ENCODE results near the gene CDH4.
"Not testable (repeated sequence)": the region's sequence is repeated elsewhere in the genome, so short reads cannot be mapped to it uniquely, and the experiment has no call there.

Gene CDH4

DNA sequence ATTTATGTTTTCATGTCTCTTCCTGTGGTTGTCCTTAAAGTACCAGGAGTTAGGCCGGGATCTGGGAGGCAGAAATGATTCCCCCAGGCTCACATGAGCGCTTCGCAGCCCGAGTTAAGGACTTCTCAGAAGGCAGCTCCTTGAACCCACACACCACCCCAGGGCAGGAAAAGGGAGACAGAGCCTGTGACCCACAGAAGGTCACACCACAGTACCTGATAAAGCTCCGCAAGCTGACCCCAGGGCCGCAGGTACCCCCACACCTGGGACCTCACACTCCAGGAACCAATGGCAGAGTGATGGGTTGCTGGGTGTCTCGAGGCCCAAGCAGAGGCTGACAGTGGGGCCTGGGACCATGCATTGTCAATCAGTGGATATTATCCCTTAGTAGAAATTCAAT, 207.6 kb downstream of the CDH4 start:
- no peak for DNase-seq (ENCODE audit: low read depth)

DNA sequence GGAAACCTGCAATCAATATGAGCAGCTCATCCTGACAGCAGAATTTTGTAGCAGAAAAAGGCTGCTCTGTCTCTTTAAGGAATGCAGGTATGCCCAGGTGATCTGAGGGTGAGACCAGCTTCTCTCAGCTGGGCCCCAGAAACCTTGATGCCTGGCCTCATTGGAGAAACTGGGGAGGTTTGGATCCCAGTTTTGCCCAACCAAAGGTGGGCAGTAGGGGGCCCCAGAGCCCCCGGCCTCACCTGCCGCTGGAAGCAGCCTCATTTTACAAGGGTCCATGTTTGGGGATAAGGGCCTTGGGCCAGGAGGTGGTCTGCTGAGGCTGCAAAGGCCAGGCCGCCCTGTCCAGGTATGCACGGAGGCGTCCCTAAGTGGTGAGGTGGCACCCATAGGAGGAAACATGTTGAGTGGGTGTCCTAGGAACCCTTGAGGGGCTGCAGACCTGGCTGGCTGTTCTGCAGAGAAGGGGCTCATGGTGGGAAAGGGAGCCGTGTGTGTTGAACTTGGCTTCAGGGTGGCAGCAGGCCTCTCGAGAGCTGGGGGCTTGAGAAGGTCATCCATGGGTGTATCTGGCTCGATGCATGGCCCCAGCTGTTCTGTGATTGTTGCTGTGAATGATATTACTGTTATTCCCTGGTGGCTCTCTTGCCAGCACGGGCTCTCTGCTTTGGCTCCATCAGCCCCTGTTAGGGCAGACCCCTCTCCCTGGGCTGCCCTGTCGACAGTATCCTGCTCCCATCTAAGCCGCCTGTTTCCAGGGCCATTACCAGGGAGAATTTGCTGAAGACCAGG, 208.4 kb downstream of the CDH4 start:
- DNase-seq (ENCODE audit: low read depth) = no peak

DNA sequence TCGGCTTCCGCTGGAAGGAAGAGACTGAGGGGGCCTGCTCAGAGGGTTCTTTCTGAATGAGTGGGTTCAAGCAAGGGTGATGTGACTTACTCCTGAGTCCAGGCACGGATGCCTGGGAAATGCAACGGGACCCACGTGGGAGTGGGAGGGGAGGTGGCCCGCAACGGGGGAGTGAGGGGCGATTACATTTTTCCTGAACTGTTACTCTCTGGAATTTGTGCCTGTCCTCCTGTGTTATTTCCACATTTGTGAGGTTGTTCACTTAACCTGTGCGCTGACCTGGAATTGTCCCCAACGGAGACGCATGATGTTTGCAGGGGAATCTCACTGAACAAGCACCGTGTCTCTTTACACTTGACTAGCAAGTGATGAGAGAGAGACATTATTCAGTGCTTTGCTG, 209.4 kb downstream of the CDH4 start:
- no peak for DNase-seq (ENCODE audit: low read depth)

DNA sequence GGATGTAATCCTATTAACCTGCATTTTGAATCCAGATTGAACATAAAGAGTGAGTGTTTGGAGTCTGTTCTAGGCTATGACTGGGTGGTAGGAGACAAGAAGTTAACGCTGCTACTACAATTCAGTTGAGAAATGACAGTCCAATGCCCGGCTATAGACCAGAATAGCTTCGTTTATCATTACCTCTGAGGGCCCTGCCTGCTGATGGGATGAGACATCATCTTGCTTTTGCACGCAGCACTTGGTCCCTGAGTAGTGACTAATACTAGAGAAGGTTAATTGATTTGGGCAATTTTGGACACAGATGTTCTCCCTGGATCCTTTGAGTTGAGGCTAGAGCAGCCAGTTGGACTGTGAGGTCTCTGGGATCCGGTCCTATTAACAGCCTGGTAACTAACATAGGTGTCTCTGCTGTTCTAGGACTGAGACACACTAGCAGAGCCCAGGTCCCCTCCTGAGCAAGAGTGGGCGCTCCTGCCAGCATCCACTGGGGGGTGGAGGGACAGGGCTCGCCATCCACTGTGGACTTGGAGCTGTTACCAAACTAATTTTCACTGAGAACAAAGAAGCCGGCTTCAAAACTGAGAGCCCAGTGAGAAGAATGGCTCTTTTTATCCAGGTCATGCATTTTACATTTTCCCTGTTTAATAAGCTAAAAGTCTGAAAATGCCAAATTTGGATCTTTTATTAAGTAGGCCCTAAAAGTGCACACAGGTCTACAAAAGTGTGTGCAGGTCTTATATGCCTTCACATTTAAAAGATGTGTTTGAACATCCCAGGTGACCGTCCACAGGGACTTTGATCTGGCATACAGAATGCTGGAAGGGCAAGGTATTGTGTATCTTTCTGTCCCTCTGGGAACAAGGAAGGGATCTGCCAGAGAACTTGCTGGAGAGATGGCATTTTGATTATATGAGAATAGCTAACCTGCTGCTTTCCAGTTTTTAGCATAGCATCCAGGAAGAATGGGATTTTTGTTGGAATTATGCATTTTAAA, 212.5 kb downstream of the CDH4 start:
- no peak for DNase-seq (ENCODE audit: low read depth)

DNA sequence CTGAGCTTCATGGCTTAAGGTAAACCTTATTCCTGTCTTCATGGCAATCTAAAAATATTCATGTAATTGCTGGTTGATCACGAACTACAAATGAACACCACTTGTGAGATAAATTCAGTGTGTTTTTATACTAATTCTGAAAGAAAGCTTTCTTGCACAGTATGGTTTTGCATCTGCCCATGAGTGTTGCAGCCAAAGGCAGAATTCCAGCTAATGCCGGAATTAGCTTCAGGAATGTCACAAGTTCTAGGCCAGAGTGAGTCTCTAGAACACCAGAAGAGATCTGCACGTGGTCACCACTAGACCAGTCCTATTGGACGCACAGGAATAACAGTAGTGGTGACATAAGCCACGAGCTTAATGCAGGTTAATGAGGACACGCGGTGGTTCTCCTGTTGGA, 223.7 kb downstream of the CDH4 start:
- no peak for DNase-seq (ENCODE audit: low read depth)

DNA sequence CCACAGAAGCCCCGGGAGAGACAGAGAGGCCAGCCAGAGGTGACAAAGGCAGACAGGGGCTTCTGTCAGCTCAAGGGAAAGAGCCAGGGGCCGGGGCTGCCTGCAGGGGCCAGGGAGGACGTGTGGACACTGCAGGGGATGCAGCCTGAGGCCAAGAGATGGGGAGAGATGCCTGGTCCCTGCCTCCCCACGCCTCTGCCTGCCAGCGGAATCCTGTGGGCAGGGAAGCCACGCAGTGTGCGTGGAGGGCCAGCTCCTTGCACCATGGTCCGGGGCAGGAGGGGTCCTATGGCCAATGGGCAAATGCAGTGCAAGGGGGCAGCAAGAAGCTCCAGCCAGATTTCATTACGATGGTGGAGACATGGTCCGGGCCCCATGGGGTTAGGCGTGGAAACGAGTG, 224.9 kb downstream of the CDH4 start:
- no peak for DNase-seq (ENCODE audit: low read depth)

DNA sequence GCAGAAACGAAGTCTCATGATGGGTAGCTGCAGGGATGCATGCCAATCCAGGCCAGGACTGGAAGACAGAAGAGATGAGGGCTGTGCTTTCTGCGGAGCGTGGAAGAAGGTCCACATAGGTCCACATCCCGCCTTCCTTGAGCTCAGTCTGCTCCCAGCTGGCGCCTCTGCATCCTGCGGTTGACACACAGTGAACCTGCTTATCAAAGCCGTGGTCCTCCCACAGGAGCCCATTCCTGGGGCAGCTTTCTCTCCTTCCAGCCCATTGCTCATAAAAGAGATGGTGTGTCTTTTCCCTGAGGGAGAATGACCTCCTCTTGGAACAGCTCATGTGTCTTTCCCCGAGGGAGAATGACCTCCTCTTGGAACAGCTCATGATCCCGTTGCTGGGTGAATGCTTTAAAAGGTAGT, 225.4 kb downstream of the CDH4 start:
- no peak for DNase-seq (ENCODE audit: low read depth)

DNA sequence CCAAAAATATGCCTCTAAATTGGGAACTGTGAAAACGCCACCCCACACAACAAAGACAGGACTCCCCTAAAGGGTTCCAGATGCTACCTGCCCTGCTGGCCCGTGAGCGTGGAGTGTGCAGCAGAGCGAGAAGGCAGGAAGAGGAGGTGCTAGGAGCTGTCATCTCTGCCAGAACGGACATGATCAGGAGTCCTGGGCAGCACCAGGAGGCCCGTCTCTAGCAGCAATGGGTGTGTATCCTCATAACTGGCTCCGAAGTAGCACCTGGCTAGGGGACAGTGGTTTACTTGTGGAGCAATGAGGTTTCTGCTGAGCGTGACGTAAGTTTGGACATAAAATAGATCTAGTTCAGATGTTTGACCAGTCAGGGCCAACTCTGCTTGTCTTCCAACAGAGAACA, 226.0 kb downstream of the CDH4 start:
- DNase-seq (ENCODE audit: low read depth) = no peak

DNA sequence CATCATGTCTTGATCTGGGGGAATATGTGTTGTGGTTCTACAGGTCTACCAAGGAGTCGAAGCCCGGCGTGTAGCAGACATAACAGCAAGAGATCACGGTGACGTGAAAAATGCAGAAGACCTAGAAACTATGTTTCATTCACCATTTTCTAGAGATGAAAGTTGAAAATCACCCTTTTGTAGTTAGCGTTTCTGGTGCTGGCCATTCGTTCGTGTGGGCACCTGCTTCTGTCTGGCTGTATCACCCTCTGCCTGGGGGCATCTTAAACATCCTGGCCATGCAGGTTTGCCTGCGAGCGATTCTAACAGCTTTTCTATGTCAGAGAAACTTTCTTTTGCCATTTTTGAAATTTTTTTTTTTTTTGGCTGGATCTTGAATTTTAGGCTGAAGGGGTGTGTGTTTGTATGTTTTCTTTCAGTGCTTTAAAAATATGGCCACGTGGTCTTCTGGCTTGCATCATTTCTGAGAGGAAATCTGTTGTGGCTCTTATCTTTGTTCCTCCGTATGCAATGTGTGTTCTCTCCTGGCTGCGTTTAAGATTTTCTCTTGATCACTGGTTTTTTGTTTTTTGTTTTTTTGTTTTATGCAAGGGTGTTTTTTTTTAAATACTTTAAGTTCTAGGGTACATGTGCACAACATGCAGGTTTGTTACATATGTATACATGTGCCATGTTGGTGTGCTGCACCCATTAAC, 226.7 kb downstream of the CDH4 start:
- no peak for DNase-seq (ENCODE audit: low read depth)

DNA sequence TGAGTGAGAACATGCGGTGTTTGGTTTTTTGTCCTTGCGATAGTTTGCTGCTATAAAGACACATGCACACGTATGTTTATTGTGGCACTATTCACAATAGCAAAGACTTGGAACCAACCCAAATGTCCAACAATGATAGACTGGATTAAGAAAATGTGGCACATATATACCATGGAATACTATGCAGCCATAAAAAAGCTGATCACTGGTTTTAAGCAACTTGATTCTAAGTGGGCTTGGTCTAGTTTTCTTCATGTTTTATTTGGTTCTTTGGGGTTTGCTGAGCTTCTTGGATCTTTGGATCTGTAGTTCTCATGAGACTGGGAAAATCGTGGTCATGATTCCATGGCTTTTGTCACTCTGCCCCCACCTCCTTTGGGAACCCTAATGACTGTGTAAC, 227.4 kb downstream of the CDH4 start:
- not testable (repeated sequence) for DNase-seq (ENCODE audit: low read depth)

DNA sequence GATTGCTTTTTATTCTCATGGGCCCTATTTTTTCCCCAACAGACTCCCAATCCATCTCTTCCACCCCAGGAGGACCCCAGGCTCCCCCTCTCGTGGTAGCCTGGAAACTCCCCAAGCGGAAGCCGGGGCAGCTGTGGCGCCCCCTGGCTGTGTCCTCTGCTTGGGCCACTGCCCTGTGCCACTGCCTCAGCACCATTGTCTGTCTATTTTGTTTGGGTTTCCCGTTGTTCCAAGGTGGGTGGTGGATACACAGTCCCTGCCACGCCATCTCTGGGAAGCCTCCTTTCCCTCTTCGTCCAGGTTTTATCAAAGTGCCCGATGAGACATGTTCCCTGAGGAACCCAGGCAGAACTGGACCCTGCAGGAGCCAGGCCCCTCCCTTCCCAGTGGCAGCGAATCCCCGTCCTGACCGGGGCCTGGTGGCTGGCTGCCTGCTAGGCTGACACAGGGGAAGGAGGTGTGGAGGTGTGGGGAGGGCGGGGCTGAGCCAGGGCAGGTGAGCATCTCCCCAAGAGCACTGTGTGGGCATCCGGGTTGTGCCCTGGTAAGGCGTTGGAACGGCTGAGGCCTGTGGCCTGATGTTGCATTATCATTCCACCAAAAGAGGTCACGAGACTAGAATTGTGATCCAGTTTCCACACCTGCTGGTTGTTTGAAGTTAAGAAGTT, 228.2 kb downstream of the CDH4 start:
- DNase-seq (ENCODE audit: low read depth) = no peak

DNA sequence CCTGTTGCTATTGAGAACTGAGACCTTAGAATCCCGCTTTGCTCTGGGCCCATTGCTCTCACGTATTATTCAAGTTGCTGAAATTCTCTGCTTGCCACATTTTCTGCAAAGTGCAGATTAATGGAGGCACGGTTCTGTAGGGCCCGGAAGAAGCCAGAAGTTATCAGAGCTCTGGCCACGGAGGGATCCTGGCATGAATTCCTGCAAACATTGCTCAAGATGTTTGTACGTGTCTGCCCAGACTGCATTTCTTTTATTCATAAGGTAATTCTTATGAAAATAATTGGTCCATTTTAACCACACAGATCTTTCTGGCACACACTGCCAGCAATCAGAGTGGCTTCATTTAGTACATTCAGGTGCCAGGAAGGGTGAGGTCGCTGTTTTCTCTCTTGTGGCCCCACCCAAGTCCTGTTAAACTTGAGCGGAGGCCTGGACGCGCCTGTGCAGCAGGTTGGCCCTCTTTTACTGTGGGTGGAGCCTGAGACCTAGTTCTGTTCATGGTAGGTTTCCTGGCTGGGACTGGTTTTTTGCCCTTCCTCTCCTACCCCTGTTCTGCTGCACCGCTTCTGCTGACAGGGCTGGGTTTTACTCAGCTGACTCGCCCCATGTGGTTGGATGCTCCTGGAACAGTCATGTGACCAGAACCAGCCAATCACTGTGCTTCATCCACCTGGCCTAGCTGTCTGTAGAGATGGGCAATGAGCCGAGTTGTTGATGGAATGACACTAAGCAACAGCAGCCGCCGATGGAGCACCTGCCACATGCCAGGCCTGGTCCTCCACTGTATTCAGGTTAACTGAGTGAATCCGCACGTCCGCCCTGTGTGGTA, 230.2 kb downstream of the CDH4 start:
- no peak for DNase-seq (ENCODE audit: low read depth)

DNA sequence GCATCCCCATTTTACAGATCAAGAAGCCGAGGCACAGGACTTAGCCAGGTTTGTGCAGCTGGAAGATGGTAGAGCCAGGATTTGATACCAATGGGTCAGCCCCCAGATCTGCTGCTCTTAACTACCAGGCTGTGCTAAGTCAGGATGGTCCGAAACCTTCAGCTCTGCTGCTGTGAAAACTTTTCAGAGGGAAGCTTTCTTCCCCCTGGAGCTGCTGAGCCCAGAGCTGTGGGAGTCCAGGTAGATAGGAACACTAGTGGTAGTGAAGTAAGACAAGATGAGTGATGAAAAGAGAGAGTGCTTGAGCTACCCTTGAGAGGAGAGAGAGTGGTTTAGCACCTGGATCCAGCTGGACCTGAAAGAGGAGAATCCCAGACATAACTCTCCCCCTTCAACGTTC, 230.8 kb downstream of the CDH4 start:
- DNase-seq (ENCODE audit: low read depth) = no peak

DNA sequence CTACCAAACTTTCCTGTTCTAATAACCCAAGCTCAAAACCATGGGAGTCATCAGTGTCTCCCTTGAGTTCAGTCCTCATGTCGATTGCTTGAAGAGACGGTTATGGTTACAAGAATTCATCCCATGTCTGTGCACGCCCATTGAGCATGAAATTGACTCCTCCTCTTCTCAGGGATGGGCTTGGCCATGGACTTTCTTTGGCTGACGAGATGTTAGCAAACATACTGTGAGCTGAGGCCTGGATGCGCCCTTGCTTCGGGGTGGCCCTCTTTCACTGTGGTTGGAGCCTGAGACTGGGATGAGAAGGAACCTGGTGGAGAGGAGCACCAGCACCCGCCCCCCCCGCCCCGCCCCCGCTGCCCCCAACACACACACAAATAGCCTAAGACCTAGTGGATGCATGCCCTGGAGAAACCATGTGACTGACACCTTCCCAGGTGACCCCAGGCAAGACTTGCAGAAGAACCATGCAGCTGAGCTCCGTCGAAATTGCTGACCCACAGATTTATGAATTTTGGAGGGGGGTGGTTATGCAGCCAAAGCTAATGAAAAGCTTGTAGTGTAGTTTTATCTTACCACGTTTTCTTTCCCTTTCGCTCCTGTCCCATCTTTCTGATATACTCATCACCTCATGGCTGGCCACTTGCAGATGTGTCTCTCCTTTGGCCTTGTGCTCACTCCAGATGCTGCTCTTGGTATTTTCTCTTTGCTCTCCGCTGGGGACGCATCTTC, 231.4 kb downstream of the CDH4 start:
- no peak for DNase-seq (ENCODE audit: low read depth)

DNA sequence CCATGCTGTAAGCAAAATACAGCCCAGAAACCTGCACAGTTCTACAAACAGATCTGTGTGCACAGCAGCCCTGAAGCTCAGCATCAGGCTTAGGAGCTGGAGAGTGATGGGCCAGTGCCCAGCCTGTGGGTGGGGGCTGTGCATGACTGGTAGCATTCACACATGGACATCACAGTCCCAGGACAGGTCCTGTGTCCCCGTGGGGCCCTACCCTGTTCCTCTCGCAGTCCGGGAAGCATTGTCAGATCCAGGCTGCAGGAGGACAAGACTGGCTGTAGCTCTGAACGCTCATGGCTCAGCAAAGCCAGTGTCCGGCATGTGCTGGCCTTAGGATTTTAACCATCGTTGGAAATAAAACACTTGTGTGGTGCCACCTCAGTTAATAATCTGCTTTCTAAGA, 234.1 kb downstream of the CDH4 start:
- DNase-seq (ENCODE audit: low read depth) = no peak

DNA sequence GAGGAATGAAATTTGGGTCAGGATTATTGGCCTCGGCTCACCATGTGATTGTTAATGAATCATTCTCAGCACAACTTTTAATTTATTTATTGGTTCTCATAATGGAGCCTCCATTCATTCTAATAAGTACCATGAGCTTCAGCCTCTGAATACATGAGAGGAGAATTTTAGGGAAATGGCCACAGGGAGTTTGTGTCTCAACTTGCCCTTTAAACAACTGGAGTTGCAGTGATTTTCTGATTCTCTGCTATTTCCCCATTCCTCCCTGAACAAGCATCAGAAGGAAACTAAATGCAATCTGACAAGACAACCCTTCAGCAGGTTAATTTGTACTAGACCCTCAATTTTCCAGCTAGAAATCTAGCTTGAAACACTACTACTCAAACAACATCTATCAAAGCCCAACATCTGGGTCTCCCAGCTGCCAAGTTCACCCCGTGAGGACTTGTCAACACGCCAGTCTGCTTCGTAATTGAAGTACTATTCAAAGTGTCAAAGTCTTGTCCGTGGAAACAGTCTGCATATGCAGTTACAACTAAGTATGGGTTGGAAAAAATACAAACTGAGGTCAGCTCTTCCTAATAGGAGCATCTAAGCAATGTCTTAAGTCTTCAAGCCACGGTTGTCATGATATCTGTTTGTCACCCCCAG, 235.4 kb downstream of the CDH4 start:
- no peak for DNase-seq (ENCODE audit: low read depth)

DNA sequence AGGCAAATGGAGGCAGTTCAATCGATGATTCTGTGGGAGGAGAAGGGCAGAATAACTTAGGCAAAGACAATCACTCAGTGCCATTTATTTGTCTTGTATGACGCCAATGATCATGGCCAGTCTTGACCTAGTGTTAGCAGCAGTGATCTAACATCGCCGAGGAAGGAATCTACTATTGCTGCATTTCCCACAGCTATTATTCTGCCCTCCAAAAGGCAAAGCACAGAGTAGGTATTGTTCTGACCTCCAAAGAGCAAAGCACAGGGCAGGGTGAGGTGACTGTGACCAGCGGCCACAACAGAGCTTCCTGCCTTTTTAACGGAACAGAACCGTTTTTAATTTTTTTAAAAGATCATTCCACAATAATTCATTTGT, 235.9 kb downstream of the CDH4 start:
- no peak for DNase-seq (ENCODE audit: low read depth)

DNA sequence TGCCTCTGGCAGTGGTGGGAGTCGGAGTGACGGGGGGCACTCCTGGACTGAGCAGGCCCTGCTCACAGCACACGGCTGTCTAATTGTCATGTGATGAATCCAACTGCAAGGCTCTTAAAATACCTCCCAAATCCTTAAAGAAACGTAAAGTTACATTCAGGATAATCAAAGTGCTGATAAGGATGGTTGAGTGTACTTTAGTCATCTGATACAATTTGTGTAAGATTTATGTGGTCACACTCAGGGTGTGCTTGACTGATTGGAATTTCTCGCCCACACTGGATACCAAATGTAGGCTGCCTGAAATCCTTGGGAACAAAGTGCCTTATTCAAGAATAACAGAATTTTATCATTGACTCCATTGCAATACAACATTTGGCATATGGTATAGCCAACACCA, 238.7 kb downstream of the CDH4 start:
- no peak for DNase-seq (ENCODE audit: low read depth)

DNA sequence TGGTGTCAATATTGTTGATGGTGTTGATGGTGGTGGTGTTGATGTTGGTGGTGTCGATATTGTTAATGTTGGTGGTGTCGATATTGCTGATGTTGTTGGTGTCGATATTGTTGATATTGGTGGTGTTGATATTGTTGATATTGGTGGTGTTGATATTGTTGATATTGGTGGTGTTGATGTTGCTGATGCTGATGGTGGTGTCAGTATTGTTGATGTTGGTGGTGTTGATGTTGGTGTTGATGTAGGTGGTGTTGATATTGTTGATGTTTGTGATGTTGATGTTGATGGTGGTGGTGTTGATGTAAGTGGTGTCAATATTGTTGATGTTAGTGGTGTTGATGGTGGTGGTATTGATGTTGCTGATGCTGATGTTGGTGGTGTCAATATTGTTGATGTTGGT, 240.0 kb downstream of the CDH4 start:
- DNase-seq (ENCODE audit: low read depth) = no peak

DNA sequence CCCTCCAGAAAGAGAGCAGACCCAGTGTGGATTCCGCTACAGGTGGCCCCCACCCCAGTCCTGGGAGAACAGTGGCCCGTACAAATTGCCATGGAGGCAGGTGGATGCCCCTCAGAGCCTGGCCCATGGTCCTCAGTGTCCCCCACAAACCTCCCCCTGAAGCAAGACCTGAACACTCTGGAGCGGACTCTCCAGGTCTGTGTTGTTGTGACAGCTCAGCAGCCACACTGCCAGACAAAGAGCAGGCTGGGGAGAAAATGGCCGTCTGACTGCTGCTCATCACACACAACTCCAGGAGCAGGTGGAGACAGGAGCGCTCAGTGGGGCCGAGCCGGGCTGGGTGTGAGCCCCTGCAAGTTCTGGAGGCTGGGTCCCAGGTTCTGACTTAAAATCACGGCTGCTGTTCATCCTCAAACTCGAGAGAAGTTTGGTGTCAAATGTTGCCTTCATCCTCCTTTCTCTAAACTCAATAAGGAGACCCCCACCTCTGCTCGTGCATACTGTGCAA, 241.8 kb downstream of the CDH4 start:
- no peak for DNase-seq (ENCODE audit: low read depth)
